ENCODE data around the gene CAPN10. TPM values are rescaled to one million over a fixed set of nuclear protein-coding genes. Genes with fewer than 3 reads are reported as not detected.

Gene CAPN10
- total and polyA plus RNA-seq, 9 donors = 2.2 to 34.3 (median 25.1) TPM

DNA sequence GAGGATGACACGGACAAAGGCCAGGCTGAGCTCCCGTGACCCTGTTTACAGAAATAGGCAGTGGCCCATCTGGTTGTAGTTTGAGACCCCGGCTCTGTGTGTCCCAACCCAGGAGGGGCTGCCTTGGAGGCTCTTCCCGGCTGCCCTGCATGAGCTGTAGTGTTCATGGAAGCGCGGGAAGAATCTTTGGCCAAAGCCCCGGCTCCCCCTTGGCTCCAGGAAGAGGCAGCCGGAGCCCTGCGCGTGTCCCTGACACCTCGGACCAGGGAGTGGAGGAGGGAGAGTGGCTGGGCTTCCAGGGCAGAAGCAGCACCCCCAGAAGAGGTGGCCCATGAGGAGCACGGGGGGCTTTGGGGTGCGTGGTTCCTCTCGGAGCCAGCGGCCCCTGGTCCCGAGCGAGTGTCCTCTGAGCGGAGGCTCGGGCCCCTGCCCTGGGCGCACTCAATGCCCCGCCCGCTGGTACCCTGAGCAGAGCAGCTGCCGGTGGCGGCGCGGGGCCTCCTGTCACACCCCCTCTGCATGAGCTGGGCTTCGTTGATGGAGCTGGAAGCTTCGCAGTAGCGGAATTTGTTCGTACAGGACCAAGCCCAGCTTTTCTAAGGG, 60.5 kb downstream of the CAPN10 start:
- Histone ChIP-seq H3K4me1 (ENCODE audit: insufficient read depth) (no peaks in the 10 kb centered on the region), H3K27ac (no peak overlapping the region), H3K27me3 (no peaks in the 10 kb centered on the region), H3K36me3 (no peaks in the 10 kb centered on the region), H3K9me3 (peaks cover 0 to 3% of the 10 kb centered on the region in 2 donors), H3K4me3 (no peak overlapping the region)
- TF ChIP-seq CTCF (IDR thresholded peaks at IDR 0.05) (no peak), EP300 (IDR thresholded peaks at IDR 0.05) (no peak), POLR2A (IDR thresholded peaks at IDR 0.05) (no peak)
- WGBS, 3 donors = 68 to 71% (median 69%) methylated on average over 30 of the region's 30 CpGs
- intact Hi-C loops (cut with DNase I) = no loop called here
- no peak for DNase-seq

DNA sequence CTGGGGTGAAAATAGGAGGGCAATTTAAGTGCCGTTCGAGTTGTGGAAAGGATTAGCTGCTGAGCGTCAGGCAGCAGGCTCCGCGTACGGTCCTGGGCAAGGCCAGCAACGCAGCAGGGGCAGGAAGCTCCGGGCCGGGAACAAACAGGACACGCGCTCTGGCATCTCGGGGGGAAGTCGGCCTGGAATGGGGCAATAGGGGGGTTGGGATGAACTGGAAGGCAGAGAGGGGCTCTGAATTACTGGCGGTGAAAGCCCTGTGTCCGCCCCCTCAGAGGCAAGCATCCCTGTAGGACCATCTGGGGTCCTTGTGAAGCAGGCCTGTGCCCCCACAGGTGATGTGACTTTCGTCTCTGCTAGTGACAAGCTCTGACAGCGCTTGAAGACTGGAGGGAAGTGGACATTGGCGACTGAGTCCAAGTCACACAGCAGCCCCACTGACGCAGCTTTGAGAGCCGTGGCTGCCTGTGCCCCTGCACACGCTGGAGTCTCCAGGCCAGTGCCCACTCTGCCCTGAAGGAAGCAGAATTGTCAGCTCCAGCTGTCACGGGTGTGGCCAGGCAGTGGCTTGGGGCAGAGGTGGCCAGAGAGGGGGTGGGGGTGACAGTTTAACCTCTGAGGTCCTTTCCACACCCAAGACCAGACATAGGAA, 61.1 kb downstream of the CAPN10 start:
- intact Hi-C loops (cut with DNase I) = no loop called here
- no peak overlapping the region for H3K27ac ChIP-seq
- H3K4me3 ChIP-seq = no peak overlapping the region
- WGBS, 3 donors = 65 to 73% (median 69%) methylated on average over 22 of the region's 22 CpGs
- no peaks in the 10 kb centered on the region for H3K27me3 ChIP-seq
- no peaks in the 10 kb centered on the region for H3K36me3 ChIP-seq
- no peaks in the 10 kb centered on the region for H3K4me1 ChIP-seq (ENCODE audit: insufficient read depth)
- no peak for DNase-seq
- TF ChIP-seq CTCF (IDR thresholded peaks at IDR 0.05) = no peak
- no peak for TF ChIP-seq EP300 (IDR thresholded peaks at IDR 0.05)
- no peak for TF ChIP-seq POLR2A (IDR thresholded peaks at IDR 0.05)
- peaks cover 0 to 3% of the 10 kb centered on the region in 2 donors for H3K9me3 ChIP-seq

- no peaks in the 10 kb centered on the region for H3K27me3 ChIP-seq
- no peak overlapping the region for H3K27ac ChIP-seq
- peaks cover 0 to 3% of the 10 kb centered on the region in 2 donors for H3K9me3 ChIP-seq
- 72 to 83% (median 76%) methylated on average over 6 of the region's 6 CpGs for WGBS, 3 donors
- H3K4me1 ChIP-seq (ENCODE audit: insufficient read depth) = no peaks in the 10 kb centered on the region
- intact Hi-C loops (cut with DNase I) = no loop called here
- no peaks in the 10 kb centered on the region for H3K36me3 ChIP-seq
- DNase-seq = no peak
- TF ChIP-seq POLR2A (IDR thresholded peaks at IDR 0.05) = no peak
- TF ChIP-seq EP300 (IDR thresholded peaks at IDR 0.05) = no peak
- no peak for TF ChIP-seq CTCF (IDR thresholded peaks at IDR 0.05)
- H3K4me3 ChIP-seq = no peak overlapping the region
These were observed 61.7 kb downstream of the CAPN10 start for GRCh38 chr2:240648155-240648649.

Other genes with a start within 250 kb of the CAPN10 start
- 100 to 1,000 TPM in 1 of 7 donors, 10 to 100 TPM in 6; 27.2 to 149 (median 73.3) TPM for gene GPC1, start 151.1 kb upstream of the CAPN10 start, total RNA-seq
- 10 to 100 TPM in 1 of 2 donors, 1 to 10 TPM in 1; 2.9 to 63.3 TPM for gene GPC1, start 151.1 kb upstream of the CAPN10 start, polyA plus RNA-seq
- 10 to 100 TPM; 13.7 to 24.2 (median 21.6) TPM for gene ANKMY1, start 28.7 kb upstream of the CAPN10 start, total RNA-seq
- 10 to 100 TPM; 11.5 to 13.8 TPM for gene ANKMY1, start 28.7 kb upstream of the CAPN10 start, polyA plus RNA-seq
- gene DUSP28, start 26.4 kb upstream of the CAPN10 start, total RNA-seq = 1 to 10 TPM; 2.7 to 9.9 (median 4.3) TPM
- 1 to 10 TPM; 4.0 to 5.3 TPM for gene DUSP28, start 26.4 kb upstream of the CAPN10 start, polyA plus RNA-seq
- 10 to 100 TPM; 15.1 to 25.2 (median 23.2) TPM for gene RNPEPL1, start 18.2 kb upstream of the CAPN10 start, total RNA-seq
- gene RNPEPL1, start 18.2 kb upstream of the CAPN10 start, polyA plus RNA-seq = 10 to 100 TPM in 1 of 2 donors, 1 to 10 TPM in 1; 3.5 to 27.3 TPM
- gene GPR35, start 38.7 kb downstream of the CAPN10 start, total RNA-seq = 1 to 10 TPM; 2.1 to 4.2 (median 2.5) TPM
- 1 to 10 TPM in 1 of 2 donors, under 1 TPM in 1; 0.27 to 2.2 TPM for gene GPR35, start 38.7 kb downstream of the CAPN10 start, polyA plus RNA-seq
- under 1 TPM in 2 of 7 donors, not detected in 5; 0.18 to 0.36 TPM for gene AQP12B, start 96.2 kb downstream of the CAPN10 start, total RNA-seq
- not detected for gene AQP12B, start 96.2 kb downstream of the CAPN10 start, polyA plus RNA-seq
- gene AQP12A, start 105.1 kb downstream of the CAPN10 start, total RNA-seq = not detected
- gene AQP12A, start 105.1 kb downstream of the CAPN10 start, polyA plus RNA-seq = not detected
- 1 to 10 TPM in 6 of 7 donors, under 1 TPM in 1; 0.48 to 4.4 (median 1.7) TPM for gene KIF1A, start 233.5 kb downstream of the CAPN10 start, total RNA-seq
- under 1 TPM; 0.85 to 0.93 TPM for gene KIF1A, start 233.5 kb downstream of the CAPN10 start, polyA plus RNA-seq

Measured in ovary (tissue), 9 donors.